GM21576 (cell line): ENCODE results near the gene FOXA2.
"Not testable (repeated sequence)": the region's sequence is repeated elsewhere in the genome, so short reads cannot be mapped to it uniquely, and the experiment has no call there.

Source experiments
- ATAC-seq: cut with Tn5 transposase; IDR thresholded peaks from one replicate; pipeline ENCODE4 v1.9.1; 2021; ENCODE audit warnings: mild to moderate bottlenecking, moderate library complexity; ENCODE audit not compliant: unreplicated experiment

FOXA2 gene

GRCh38 chr20:22584522-22584921 lies at the start of gene FOXA2:
TSS of gene FOXA2 (minus strand) at chr20:22584572. CDS start at chr20:22584278, 294 bp downstream.
- ATAC-seq, result no peak

GRCh38 chr20:22630701-22631100 lies 46.3 kb upstream of the FOXA2 start:
- no peak for ATAC-seq

- no peak for ATAC-seq
Measured at GRCh38 chr20:22629927-22630326, 45.6 kb upstream of the FOXA2 start.

DNA sequence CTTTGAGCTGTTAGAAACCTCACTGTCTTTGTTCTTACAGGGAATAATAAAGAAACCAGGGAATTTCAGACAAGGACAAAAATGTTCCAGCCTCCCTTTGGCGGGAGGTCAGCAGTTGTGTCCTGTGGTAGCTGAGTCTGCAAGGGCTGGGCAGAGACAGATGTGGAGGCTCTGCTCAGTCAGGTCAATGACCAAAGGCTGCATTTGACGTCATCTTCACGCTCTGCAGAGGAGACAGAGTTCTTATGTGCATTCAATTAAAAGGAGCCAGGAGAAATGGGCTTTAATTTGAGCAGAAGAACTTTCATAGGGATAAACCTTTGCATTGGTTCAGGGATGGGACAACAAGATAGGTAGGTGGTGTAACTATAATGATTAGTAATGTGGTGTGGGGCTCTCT lies 45.1 kb upstream of the FOXA2 start:
- no peak for ATAC-seq

DNA sequence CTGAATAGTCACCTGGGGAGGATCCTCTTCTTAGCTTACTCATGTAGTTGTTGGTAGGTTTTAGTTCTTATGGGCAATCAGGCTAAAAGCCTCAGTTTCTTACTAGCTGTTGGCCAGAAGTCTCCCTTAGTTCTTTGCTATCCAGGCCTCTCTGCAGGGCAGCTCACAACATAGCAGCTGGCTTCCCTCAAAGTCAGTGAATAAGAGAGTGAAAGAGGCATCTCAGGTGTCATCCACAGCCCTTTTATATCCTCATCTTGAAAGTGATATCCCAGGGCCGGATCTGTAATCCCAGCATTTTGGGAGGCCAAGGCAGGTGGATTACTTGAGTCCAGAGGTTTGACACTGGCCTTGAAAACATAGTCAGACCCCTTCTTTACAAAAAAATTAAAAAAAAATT lies 42.1 kb upstream of the FOXA2 start:
- no peak for ATAC-seq

DNA sequence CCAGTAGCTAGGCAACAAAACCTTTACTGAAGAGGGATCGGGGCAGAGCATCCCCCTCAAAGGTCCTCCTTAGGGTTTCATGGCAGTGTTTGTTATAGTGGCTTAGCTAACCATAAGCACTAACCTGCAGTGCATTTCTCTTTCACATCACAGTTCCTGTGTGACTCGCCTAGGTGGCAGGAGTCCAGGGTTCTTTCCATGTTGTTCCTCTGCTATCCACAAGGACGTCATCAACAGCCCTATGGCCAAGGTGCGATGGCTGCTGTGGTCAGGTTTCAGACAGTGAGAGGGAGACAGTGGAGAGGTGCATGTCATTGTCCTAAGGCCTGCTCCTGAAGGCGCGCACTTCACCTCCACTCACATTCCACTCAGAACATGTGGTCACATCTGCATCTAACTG lies 38.8 kb upstream of the FOXA2 start:
- ATAC-seq, result no peak

DNA sequence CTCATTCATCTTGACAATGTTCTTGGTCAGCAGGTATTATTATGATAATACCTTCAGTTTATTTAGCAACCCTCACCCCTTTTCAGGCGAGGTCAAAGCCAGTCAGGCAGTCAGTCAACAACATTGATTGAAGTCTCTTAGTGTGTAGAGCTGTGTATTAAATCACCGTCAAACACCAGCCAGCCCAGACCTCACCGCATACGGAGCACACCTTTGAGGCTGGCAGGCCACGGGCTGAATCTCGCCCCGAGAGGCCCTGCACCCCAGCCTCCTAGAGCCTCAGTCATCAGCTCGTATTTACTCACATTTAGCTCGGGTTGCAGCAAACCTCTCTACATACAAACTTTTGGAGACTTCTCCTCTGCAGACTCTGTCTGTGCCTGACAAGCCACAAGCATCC lies 36.0 kb upstream of the FOXA2 start:
- no peak for ATAC-seq

GRCh38 chr20:22619806-22620205 lies 35.4 kb upstream of the FOXA2 start:
- no peak for ATAC-seq

- ATAC-seq, result no peak
Measured at GRCh38 chr20:22619272-22619671, 34.9 kb upstream of the FOXA2 start.

- ATAC-seq, result no peak
Measured at GRCh38 chr20:22617160-22617559, 32.8 kb upstream of the FOXA2 start.

GRCh38 chr20:22616551-22616950 lies 32.2 kb upstream of the FOXA2 start:
- ATAC-seq, result no peak

DNA sequence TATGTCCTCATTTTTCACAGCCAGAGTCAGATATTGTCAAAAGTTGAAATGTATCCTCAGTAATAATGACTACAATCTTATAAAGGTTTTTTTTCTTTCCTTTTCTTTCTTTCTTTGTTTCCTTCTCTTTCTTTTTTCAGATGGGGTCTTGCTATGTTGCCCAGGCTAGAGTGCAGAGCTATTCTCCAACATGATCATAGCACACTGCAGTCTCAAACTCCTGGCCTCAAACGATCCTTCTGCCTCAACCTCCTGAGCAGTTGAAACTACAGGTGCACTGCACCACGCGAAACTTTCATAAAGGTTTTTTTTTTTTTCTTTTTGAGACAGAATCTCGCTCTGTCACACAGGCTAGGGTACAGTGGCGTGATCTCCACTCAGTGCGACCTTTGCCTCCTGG lies 31.1 kb upstream of the FOXA2 start:
- ATAC-seq, result no peak

DNA sequence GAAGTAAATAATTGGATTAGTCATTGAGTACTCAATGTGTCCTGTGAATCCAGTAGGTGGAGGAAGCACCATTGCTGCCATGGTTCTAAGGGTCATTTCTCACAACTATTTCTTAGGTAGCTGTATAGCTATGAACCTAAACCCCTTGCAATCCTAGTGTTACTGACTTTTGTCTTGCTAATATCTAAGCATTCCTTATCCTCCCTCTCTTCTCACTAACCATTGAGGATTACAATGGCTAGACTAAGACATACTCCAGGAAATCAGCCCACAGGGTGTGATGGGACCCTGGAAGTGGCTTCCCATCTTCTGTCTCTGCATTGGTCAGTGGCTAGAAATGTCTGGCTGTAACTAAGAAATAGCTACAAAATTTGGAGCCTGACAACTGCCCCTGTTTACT lies 27.3 kb upstream of the FOXA2 start:
- no peak for ATAC-seq

- ATAC-seq, result no peak
Measured at GRCh38 chr20:22607695-22608094, 23.3 kb upstream of the FOXA2 start.

DNA sequence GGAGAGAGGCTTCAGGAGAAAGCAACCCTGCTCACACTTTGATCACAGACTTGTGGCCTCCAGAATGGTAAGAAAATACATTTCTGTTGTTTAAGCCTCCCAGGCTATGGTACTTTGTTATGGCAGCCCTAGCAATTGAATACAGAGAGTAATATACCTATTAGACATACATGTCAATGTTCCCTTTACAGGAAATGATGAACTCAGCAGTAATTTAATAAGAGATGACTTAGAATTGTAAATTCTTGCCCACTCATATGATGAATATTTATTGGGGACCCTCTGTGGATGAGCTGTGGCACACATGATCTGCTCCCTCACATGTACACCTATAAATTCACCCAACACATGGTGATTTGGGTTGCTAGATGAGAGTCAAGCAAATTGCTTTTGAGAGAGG lies 20.4 kb upstream of the FOXA2 start:
- no peak for ATAC-seq

DNA sequence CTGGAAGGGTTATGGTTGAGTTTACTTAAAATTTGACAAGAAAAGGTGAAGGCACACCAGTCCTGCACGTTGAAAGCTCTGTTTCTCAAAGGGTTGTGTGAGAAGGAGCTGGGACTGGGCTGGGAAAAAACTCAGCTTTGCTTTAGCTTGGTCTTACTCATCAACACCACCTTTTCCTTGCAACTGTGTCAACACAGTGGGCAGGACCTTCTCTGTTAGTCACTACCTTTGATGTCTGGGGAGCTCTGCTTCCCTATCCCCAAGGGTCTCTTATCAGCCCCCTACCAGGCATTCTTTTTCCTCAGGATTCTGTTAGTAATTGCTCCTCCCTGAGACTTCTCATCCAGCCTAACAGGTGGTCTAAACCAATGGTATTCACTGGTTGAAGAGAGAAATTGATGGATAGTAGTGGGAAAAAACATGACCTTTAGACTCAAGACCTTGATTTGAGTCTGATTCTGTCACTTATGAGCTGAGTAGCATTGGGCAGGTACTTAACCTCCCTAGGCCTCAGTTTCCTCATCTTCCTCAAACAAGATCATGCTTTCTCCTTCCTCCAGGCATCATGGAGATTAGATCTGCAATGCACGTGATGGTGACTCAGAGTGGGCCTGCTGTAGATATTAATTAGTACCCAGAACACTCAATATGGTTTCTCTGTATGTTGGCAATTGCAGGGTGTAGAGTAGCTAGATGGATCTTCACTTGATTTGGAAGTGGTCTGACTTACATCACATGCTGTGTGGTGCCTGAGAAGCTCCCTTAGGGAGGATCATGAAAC lies 17.2 kb upstream of the FOXA2 start:
- no peak for ATAC-seq

DNA sequence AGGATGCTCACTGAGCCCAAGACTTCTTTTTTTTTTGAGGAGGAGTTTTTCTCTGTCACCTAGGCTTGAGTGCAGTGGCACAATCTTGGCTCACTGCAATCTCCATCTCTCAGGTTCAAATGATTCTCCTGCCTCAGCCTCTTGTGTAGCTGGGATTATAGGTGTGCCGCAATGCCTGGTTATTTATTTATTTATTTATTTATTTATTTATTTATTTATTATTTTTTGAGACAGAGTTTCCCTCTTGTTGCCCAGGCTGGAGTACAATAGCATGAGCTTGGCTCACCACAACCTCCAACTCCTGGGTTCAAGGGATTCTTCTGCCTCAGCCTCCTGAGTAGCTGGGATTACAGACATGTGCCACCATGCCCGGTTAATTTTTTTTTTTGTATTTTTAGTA lies 14.9 kb upstream of the FOXA2 start:
- not testable (repeated sequence) for ATAC-seq

GRCh38 chr20:22597303-22597702 lies 12.9 kb upstream of the FOXA2 start:
- no peak for ATAC-seq

- no peak for ATAC-seq
Measured at GRCh38 chr20:22590662-22591061, 6.3 kb upstream of the FOXA2 start.

DNA sequence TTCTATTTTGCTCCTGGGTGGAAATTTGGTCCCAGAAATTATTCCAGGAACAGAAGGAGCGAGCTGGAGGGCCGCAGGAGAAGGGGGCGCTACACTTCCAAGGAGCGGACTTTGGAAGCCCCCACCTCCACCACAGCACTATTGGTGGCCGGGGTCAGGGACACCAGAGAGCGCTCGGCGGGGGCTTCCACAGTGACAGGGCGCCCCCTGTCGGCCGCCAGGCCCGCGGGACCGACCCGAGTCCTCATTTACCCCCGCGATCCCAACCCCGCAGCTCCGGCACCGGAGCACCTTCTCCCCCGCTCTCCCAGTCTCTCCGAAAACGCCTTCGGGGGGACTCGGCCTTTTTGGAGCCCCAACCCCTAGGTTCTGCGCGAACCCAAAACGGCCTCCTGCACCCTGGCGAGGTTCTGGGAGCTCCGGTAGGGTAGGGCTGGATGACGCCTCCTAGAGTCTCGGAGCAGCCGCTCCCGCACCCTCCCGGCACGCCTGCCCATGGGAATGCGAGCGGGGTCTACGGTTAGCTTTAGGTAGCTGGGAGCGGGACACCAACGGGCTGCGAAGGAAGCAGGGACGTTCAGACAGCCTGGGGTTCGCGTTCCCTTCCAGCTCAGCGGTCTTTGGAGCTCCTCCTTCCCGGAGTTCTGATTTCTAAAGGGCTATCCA lies 2.4 kb upstream of the FOXA2 start:
- ATAC-seq, result no peak

DNA sequence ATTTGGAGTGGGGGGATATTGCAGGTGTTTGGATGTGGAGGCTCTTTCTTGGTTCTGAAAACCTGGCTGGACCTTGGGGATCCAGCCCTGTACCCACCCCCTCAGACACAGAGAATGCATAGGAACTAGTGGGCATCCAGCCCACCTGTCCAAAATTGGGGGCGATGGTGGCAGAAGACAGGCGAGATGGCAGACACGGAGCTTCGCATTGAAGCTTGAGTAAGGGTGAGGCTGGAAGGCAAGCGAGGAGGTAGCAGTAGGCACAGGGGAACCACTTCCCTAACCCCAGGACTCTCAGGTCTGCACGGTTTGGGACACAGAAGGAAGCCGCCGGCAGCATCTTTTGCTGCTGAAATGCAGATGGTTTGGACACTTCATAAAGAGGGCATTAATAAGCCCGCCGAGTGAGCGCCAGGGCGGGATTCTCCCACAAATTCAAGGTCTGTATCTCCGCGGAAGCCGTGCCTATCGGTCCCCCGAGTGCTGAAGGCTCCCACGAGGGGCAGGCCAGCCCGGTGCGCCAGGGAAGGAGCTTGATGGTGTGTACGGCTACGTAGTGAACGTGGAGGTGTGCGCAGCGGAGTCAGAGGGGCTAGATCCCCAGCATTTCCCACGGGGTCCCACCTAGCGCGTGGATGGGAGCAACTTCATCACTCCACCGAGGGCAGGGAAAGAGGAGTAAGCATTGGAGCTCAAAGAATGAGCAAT lies 1.6 kb upstream of the FOXA2 start:
- no peak for ATAC-seq
